TTC549 (cell line): ENCODE results near the gene LAMA3.
"Not testable (repeated sequence)": the region's sequence is repeated elsewhere in the genome, so short reads cannot be mapped to it uniquely, and the experiment has no call there.

ENCODE experiments used
- FAIRE-seq: peaks from 2 replicates; lab custom pipeline; 2012; peaks lifted over from hg19 to GRCh38; lab: Jason Lieb, UNC

Gene LAMA3

GRCh38 chr18:23706971-23707640 lies 17.9 kb downstream of the LAMA3 start:
- no peak for FAIRE-seq

GRCh38 chr18:23710068-23710527 lies 20.8 kb downstream of the LAMA3 start:
- FAIRE-seq, result no peak

GRCh38 chr18:23710946-23711345 lies 21.7 kb downstream of the LAMA3 start:
- no peak for FAIRE-seq

GRCh38 chr18:23711426-23711825 lies 22.2 kb downstream of the LAMA3 start:
- no peak for FAIRE-seq

- FAIRE-seq, result no peak
These were observed 23.2 kb downstream of the LAMA3 start for GRCh38 chr18:23712445-23712844.

GRCh38 chr18:23714576-23714975 lies 25.3 kb downstream of the LAMA3 start:
- FAIRE-seq, result no peak

GRCh38 chr18:23716079-23716478 lies 26.8 kb downstream of the LAMA3 start:
- not testable (repeated sequence) for FAIRE-seq

GRCh38 chr18:23716516-23716915 lies 27.3 kb downstream of the LAMA3 start:
- no peak for FAIRE-seq

- no peak for FAIRE-seq
These were observed 27.7 kb downstream of the LAMA3 start for GRCh38 chr18:23716966-23717365.

GRCh38 chr18:23718243-23718720 lies 29.0 kb downstream of the LAMA3 start:
- no peak for FAIRE-seq

GRCh38 chr18:23718731-23719130 lies 29.5 kb downstream of the LAMA3 start:
- FAIRE-seq, result no peak

GRCh38 chr18:23719634-23720201 lies 30.5 kb downstream of the LAMA3 start:
- FAIRE-seq, result no peak

GRCh38 chr18:23721696-23722480 lies 32.6 kb downstream of the LAMA3 start:
- FAIRE-seq, result no peak

- no peak for FAIRE-seq
These were observed 33.4 kb downstream of the LAMA3 start for GRCh38 chr18:23722646-23723045.

- no peak for FAIRE-seq
These were observed 33.9 kb downstream of the LAMA3 start for GRCh38 chr18:23723121-23723520.

GRCh38 chr18:23724681-23725080 lies 35.4 kb downstream of the LAMA3 start:
- no peak for FAIRE-seq

GRCh38 chr18:23725351-23725750 lies 36.1 kb downstream of the LAMA3 start:
- no peak for FAIRE-seq

- FAIRE-seq, result no peak
These were observed 36.8 kb downstream of the LAMA3 start for GRCh38 chr18:23725827-23726661.

- FAIRE-seq, result no peak
These were observed 38.6 kb downstream of the LAMA3 start for GRCh38 chr18:23727707-23728493.

- no peak for FAIRE-seq
These were observed 41.6 kb downstream of the LAMA3 start for GRCh38 chr18:23730857-23731256.

- FAIRE-seq, result no peak
These were observed 42.6 kb downstream of the LAMA3 start for GRCh38 chr18:23731861-23732260.
